OCI-LY1 (cell line): ENCODE results near the gene KCNMA1.

ENCODE experiments used
- H2AFZ ChIP-seq: fragments of 200-600 bp; sonication (generic), shearing (Covaris generic); 2 replicates; pipeline ENCODE4 v1.6.0; 2014; ENCODE audit warnings: antibody characterized with exemption, mild to moderate bottlenecking, low read length
- H3F3A ChIP-seq: fragments of 200-600 bp; sonication (generic), shearing (Covaris generic); 2 replicates; pipeline ENCODE4 v1.6.0; 2014; ENCODE audit warnings: mild to moderate bottlenecking, antibody characterized with exemption, low read length, moderate library complexity; ENCODE audit not compliant: insufficient read depth
- H3K27ac ChIP-seq: fragments of 200-600 bp; sonication (generic); 2 replicates; pipeline ENCODE4 v1.5.1; 2014; ENCODE audit warnings: low read length, mixed run types, mild to moderate bottlenecking, low read depth; ENCODE audit not compliant: poor library complexity, severe bottlenecking
- H3K27me3 ChIP-seq: fragments of 200-600 bp; sonication (generic); 2 replicates; pipeline ENCODE4 v1.6.0; 2014; ENCODE audit warnings: antibody characterized with exemption, mild to moderate bottlenecking, low read length, moderate library complexity; ENCODE audit not compliant: insufficient read depth
- H3K36me3 ChIP-seq: fragments of 200-600 bp; sonication (generic); 2 replicates; pipeline ENCODE4 v1.6.1; 2014; ENCODE audit warnings: mild to moderate bottlenecking, antibody characterized with exemption, low read length, moderate library complexity, mixed read lengths; ENCODE audit not compliant: insufficient read depth
- H3K4me1 ChIP-seq: fragments of 200-600 bp; sonication (generic); 2 replicates; pipeline ENCODE4 v1.5.1; 2014; ENCODE audit warnings: mild to moderate bottlenecking, low read length, moderate library complexity; ENCODE audit not compliant: insufficient read depth, severe bottlenecking
- H3K4me2 ChIP-seq: fragments of 200-600 bp; sonication (generic), shearing (Covaris generic); 2 replicates; pipeline ENCODE4 v1.6.1; 2014; ENCODE audit warnings: low read length
- H3K4me3 ChIP-seq: fragments of 200-600 bp; sonication (generic); 2 replicates; pipeline ENCODE4 v1.5.1; 2014; ENCODE audit warnings: low read length, low read depth, mild to moderate bottlenecking, mixed read lengths; ENCODE audit not compliant: poor library complexity, severe bottlenecking
- H3K79me2 ChIP-seq: fragments of 200-600 bp; shearing (Covaris generic); 2 replicates; pipeline ENCODE4 v1.6.1; 2016; ENCODE audit warnings: mixed run types, low read length, mixed read lengths; ENCODE audit not compliant: insufficient read depth
- H3K9ac ChIP-seq: fragments of 200-600 bp; sonication (generic), shearing (Covaris generic); 2 replicates; pipeline ENCODE4 v1.6.1; 2014; ENCODE audit warnings: mild to moderate bottlenecking, low read length, mixed read lengths
- H3K9me2 ChIP-seq: fragments of 200-600 bp; sonication (generic), shearing (Covaris generic); 2 replicates; pipeline ENCODE4 v1.6.1; 2014; ENCODE audit warnings: low read depth, mild to moderate bottlenecking, low read length, mixed read lengths
- H3K9me3 ChIP-seq: fragments of 200-600 bp; shearing (Covaris generic); 2 replicates; pipeline ENCODE4 v1.6.1; 2014; ENCODE audit warnings: low read length, mixed read lengths
- H4K20me1 ChIP-seq: fragments of 200-600 bp; sonication (generic), shearing (Covaris generic); 2 replicates; pipeline ENCODE4 v1.6.0; 2016; ENCODE audit warnings: mild to moderate bottlenecking, low read length; ENCODE audit not compliant: insufficient read depth
- EZH2 ChIP-seq: fragments of 200-600 bp; sonication (generic), shearing (Covaris generic); IDR thresholded peaks from 2 replicates; pipeline ENCODE4 v1.8.0; 2017; ENCODE audit warnings: borderline replicate concordance, mixed run types, mild to moderate bottlenecking, antibody characterized with exemption, low read length, moderate library complexity, mixed read lengths
- TF ChIP-seq, protein P1 (sequence below): fragments of 200-600 bp; sonication (generic), shearing (Covaris generic); IDR thresholded peaks from 2 replicates; pipeline ENCODE4 v1.5.1; 2017; ENCODE audit warnings: mild to moderate bottlenecking, antibody characterized with exemption, low read length, moderate library complexity, mixed read lengths

The KCNMA1 gene

DNA sequence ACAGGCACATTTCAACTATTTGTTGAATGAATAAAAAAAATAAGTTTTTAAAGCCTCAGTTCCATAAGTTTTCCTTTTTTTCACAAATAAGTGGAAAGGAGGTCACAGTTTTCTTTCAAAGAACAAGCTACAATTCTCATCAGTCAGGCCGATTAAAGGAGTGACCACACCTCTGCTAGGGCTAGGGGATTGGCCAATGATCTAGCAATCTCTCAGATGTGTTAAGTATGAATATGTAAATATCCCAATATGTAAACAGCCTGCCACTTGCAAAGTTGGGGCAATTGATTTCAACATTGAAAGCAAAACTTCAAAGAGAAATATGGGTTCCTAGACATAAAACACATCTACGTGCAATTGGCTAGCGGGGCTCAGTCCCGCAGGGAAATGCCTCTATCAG lies 614.9 kb downstream of the KCNMA1 start:
- H4K20me1 ChIP-seq: no peaks in the 10 kb centered on the region
- no peaks in the 10 kb centered on the region for H3K9me2 ChIP-seq
- H3K36me3 ChIP-seq: no peaks in the 10 kb centered on the region
- H3K4me3 ChIP-seq: no peak overlapping the region
- no peaks in the 10 kb centered on the region for H3K9me3 ChIP-seq
- TF ChIP-seq, protein P1, sequence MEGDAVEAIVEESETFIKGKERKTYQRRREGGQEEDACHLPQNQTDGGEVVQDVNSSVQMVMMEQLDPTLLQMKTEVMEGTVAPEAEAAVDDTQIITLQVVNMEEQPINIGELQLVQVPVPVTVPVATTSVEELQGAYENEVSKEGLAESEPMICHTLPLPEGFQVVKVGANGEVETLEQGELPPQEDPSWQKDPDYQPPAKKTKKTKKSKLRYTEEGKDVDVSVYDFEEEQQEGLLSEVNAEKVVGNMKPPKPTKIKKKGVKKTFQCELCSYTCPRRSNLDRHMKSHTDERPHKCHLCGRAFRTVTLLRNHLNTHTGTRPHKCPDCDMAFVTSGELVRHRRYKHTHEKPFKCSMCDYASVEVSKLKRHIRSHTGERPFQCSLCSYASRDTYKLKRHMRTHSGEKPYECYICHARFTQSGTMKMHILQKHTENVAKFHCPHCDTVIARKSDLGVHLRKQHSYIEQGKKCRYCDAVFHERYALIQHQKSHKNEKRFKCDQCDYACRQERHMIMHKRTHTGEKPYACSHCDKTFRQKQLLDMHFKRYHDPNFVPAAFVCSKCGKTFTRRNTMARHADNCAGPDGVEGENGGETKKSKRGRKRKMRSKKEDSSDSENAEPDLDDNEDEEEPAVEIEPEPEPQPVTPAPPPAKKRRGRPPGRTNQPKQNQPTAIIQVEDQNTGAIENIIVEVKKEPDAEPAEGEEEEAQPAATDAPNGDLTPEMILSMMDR: no peak
- H3K4me2 ChIP-seq: no peak overlapping the region
- H3K9ac ChIP-seq: no peak overlapping the region
- H3K27ac ChIP-seq: no peak overlapping the region
- H2AFZ ChIP-seq: no peak overlapping the region
- no peaks in the 10 kb centered on the region for H3F3A ChIP-seq
- H3K79me2 ChIP-seq: no peaks in the 10 kb centered on the region
- H3K4me1 ChIP-seq: no peaks in the 10 kb centered on the region
- H3K27me3 ChIP-seq: no peaks in the 10 kb centered on the region

DNA sequence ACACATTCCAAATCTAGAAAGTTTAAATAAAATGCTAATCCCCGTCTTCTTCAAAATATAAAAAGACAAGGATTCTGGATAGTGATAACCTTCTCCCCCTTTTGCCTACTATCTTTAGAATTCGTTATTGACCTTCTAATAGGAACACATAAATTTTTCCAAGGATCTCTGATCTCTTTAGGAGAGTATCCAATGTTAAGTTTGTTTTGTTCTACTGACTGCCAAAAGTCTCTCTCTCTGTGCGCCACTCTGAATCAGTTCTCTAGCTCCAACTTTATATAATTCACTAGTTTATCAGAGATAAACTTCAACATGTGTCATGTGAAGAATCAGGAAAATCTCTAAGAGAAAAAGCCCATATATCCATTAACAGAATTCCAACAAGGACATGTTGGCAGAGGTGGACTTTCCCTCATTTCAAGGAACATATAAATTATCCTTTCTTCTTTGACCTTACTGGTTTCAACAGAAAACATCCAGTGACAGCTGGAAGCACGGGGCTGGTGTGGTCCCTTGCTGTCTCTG lies 615.6 kb downstream of the KCNMA1 start:
- Histone ChIP-seq H3K27me3 (no peaks in the 10 kb centered on the region), H3K9ac (no peak overlapping the region), H3K4me1 (no peaks in the 10 kb centered on the region), H3K36me3 (no peaks in the 10 kb centered on the region), H3K4me2 (no peak overlapping the region), H3F3A (no peaks in the 10 kb centered on the region), H3K4me3 (no peak overlapping the region), H4K20me1 (no peaks in the 10 kb centered on the region), H3K9me3 (no peaks in the 10 kb centered on the region), H2AFZ (no peak overlapping the region), H3K9me2 (no peaks in the 10 kb centered on the region), H3K79me2 (no peaks in the 10 kb centered on the region), H3K27ac (no peak overlapping the region)
- TF ChIP-seq EZH2: no peak
- TF ChIP-seq, protein P1: no peak

DNA sequence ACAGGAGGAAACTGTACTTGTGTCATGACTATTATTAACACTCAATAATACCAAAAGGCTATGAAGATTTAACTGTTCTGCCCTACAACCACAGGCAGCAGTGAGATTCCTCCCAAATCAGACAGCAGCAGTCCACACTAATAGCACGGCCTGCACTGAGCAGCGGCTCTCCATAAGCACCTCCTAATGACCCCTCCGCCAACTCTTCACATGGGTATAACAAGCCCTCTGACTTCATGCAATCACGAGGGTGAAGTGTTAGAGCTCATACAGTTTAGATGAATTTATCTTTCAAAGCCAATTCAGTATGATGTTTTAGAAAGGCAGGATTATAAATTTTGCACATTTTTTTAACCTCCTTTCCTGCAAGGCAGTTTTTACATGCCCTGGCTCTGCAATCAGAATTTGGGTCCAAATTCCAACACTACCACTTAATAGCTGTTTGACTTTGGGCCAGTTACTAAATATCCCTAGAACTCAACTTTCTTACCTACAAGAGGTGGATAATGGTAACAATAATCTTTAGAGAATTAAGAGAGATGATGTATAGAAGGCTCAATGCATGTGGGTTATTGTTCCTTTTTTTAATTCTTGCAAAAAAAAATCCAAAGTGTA lies 617.1 kb downstream of the KCNMA1 start:
- no peaks in the 10 kb centered on the region for H3K9me2 ChIP-seq
- no peaks in the 10 kb centered on the region for H3K36me3 ChIP-seq
- H3F3A ChIP-seq: no peaks in the 10 kb centered on the region
- no peak overlapping the region for H3K4me3 ChIP-seq
- no peaks in the 10 kb centered on the region for H3K9me3 ChIP-seq
- no peaks in the 10 kb centered on the region for H3K79me2 ChIP-seq
- no peaks in the 10 kb centered on the region for H3K4me1 ChIP-seq
- H3K9ac ChIP-seq: no peak overlapping the region
- TF ChIP-seq EZH2: no peak
- TF ChIP-seq, protein P1: no peak
- no peak overlapping the region for H3K27ac ChIP-seq
- H4K20me1 ChIP-seq: no peaks in the 10 kb centered on the region
- H3K27me3 ChIP-seq: no peaks in the 10 kb centered on the region
- H2AFZ ChIP-seq: no peak overlapping the region
- H3K4me2 ChIP-seq: no peak overlapping the region
